ENCODE measurements around the gene EMP3. TPM values are rescaled to one million over a fixed set of nuclear protein-coding genes. Genes with fewer than 3 reads are reported as not detected.

EMP3 gene
- total and polyA plus RNA-seq, 2 of the 13 experiments (the other 11 are each of a cell fraction or from before 2014, with no cell fraction given): 2.2 to 7.8 TPM

DNA sequence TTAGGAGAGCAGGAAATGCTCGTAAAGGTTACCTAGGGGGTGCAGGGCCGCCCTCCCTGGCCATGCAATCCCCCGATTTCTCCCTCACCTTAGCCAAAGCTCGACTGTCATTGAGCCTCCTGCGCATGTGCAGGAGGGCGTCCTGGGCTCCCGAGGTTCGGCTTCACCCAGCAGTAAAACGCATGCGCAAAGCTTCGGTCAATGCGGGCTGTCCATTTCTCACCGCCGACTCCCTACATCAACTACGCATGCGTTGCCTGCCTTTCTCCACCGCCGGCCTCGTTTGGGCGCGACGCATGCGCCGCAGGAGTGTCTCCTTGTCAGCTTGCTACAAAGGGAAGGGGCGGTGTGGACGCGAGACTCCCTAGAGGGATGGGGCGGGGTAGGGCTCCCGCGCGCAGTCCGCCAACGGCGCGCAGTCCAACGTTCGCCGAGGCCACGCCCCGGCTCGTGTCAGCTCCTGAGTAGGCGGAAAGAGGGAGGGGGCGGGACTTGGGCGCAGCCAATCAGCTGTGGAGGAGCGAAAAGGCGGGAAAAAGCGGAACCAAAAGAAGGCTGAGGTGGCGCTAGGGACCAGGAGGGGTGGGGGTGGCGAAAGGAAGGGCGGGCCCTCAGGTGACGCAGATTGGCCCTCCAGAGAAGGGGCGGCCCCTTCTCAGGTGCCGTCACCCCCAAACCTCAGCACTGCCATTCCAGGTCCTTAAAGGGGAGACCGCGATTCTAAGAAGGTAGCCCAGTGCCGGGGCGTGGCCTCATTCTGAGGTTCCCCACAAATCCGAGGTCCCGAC is 38.7 kb downstream of the EMP3 start, which contains the start of the genes SYNGR4 and TMEM143 (continued):
- TF ChIP-seq GATAD2A (CRISPR knock-in tag; IDR thresholded peaks at IDR 0.05) (no peak; the same call in 1 of the 2 replicates), ZNF251 (CRISPR knock-in tag; IDR thresholded peaks at IDR 0.05) (no peak), TCF12 (IDR thresholded peaks at IDR 0.05) (no peak), TCF12 (CRISPR knock-in tag; IDR thresholded peaks at IDR 0.05) (no peak), HOXA5 (CRISPR knock-in tag; IDR thresholded peaks at IDR 0.05) (0 out of 2 replicates have a peak, but pooled peaks have one; percentile 76), SIX1 (CRISPR knock-in tag; IDR thresholded peaks at IDR 0.05; ENCODE audit: borderline replicate concordance) (no peak), DPF2 (CRISPR knock-in tag; IDR thresholded peaks at IDR 0.05; ENCODE audit: borderline replicate concordance, low read depth) (no peak), FOXJ3 (CRISPR knock-in tag; IDR thresholded peaks at IDR 0.05; ENCODE audit: borderline replicate concordance) (no peak), KDM2A (CRISPR knock-in tag; IDR thresholded peaks at IDR 0.05; ENCODE audit: borderline replicate concordance, low read depth) (peak; percentile 31; the same call in 1 of the 2 replicates), ZMYM2 (CRISPR knock-in tag; IDR thresholded peaks at IDR 0.05) (0 out of 2 replicates have a peak, but pooled peaks have one; percentile 45), PPARG (CRISPR knock-in tag; conservative IDR thresholded peaks at IDR 0.05) (peak; percentile 26; the same call in 1 of the 2 replicates), ZBTB8A (CRISPR knock-in tag; IDR thresholded peaks at IDR 0.05; ENCODE audit: borderline replicate concordance, low read depth) (no peak), ZNF790 (CRISPR knock-in tag; IDR thresholded peaks at IDR 0.05; ENCODE audit: borderline replicate concordance) (no peak), HES4 (CRISPR knock-in tag; IDR thresholded peaks at IDR 0.05; ENCODE audit: borderline replicate concordance) (no peak), IKZF1 (IDR thresholded peaks at IDR 0.05) (no peak), MYC (CRISPR knock-in tag; IDR thresholded peaks at IDR 0.05; ENCODE audit: borderline replicate concordance) (no peak; the same call in 1 of the 2 replicates), KDM6A (CRISPR knock-in tag; IDR thresholded peaks at IDR 0.05; ENCODE audit: low read depth) (no peak), ZNF629 (CRISPR knock-in tag; conservative IDR thresholded peaks at IDR 0.05) (no peak), ZNF446 (CRISPR knock-in tag; IDR thresholded peaks at IDR 0.05) (no peak), CBX2 (IDR thresholded peaks at IDR 0.05; ENCODE audit: low read depth, low read length) (no peak), CBX2 (CRISPR knock-in tag; IDR thresholded peaks at IDR 0.05; ENCODE audit: low read depth) (no peak)
- TF ChIP-seq, protein P1, sequence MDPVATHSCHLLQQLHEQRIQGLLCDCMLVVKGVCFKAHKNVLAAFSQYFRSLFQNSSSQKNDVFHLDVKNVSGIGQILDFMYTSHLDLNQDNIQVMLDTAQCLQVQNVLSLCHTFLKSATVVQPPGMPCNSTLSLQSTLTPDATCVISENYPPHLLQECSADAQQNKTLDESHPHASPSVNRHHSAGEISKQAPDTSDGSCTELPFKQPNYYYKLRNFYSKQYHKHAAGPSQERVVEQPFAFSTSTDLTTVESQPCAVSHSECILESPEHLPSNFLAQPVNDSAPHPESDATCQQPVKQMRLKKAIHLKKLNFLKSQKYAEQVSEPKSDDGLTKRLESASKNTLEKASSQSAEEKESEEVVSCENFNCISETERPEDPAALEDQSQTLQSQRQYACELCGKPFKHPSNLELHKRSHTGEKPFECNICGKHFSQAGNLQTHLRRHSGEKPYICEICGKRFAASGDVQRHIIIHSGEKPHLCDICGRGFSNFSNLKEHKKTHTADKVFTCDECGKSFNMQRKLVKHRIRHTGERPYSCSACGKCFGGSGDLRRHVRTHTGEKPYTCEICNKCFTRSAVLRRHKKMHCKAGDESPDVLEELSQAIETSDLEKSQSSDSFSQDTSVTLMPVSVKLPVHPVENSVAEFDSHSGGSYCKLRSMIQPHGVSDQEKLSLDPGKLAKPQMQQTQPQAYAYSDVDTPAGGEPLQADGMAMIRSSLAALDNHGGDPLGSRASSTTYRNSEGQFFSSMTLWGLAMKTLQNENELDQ (CRISPR knock-in tag; IDR thresholded peaks at IDR 0.05; ENCODE audit: borderline replicate concordance): no peak
- TF ChIP-seq, protein P2, sequence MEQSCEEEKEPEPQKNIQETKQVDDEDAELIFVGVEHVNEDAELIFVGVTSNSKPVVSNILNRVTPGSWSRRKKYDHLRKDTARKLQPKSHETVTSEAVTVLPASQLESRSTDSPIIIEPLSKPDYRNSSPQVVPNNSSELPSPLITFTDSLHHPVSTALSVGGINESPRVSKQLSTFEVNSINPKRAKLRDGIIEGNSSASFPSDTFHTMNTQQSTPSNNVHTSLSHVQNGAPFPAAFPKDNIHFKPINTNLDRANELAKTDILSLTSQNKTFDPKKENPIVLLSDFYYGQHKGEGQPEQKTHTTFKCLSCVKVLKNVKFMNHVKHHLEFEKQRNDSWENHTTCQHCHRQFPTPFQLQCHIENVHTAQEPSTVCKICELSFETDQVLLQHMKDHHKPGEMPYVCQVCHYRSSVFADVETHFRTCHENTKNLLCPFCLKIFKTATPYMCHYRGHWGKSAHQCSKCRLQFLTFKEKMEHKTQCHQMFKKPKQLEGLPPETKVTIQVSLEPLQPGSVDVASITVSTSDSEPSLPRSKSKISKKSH (CRISPR knock-in tag; IDR thresholded peaks at IDR 0.05; ENCODE audit: borderline replicate concordance): no peak; the same call in 1 of the 2 replicates
- TF ChIP-seq, protein P3, sequence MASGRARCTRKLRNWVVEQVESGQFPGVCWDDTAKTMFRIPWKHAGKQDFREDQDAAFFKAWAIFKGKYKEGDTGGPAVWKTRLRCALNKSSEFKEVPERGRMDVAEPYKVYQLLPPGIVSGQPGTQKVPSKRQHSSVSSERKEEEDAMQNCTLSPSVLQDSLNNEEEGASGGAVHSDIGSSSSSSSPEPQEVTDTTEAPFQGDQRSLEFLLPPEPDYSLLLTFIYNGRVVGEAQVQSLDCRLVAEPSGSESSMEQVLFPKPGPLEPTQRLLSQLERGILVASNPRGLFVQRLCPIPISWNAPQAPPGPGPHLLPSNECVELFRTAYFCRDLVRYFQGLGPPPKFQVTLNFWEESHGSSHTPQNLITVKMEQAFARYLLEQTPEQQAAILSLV (CRISPR knock-in tag; IDR thresholded peaks at IDR 0.05; ENCODE audit: borderline replicate concordance): no peak
- TF ChIP-seq, protein P4, sequence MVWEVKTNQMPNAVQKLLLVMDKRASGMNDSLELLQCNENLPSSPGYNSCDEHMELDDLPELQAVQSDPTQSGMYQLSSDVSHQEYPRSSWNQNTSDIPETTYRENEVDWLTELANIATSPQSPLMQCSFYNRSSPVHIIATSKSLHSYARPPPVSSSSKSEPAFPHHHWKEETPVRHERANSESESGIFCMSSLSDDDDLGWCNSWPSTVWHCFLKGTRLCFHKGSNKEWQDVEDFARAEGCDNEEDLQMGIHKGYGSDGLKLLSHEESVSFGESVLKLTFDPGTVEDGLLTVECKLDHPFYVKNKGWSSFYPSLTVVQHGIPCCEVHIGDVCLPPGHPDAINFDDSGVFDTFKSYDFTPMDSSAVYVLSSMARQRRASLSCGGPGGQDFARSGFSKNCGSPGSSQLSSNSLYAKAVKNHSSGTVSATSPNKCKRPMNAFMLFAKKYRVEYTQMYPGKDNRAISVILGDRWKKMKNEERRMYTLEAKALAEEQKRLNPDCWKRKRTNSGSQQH (CRISPR knock-in tag; IDR thresholded peaks at IDR 0.05; ENCODE audit: low read depth): no peak
